GM10266 (cell line): Measurements from ENCODE around the gene SEMA3F.
A peak's percentile ranks its signal among the peaks of the same experiment; 100 is the strongest.

Experiments used
- DNase-seq: peaks from one replicate; pipeline ENCODE4 v3.0.0; 2012; ENCODE audit errors: extremely low spot score
- CTCF ChIP-seq: IDR thresholded peaks from 2 replicates; pipeline ENCODE4 v1.5.1; 2012; ENCODE audit warnings: mild to moderate bottlenecking, low read depth; ENCODE audit not compliant: control insufficient read depth, insufficient read depth; ENCODE audit errors: missing control alignments

SEMA3F gene

GRCh38 chr3:50236484-50237132 is 81.5 kb downstream of the SEMA3F start:
- no peak for DNase-seq
- TF ChIP-seq CTCF = no peak

GRCh38 chr3:50237133-50237651 is 82.1 kb downstream of the SEMA3F start:
- no peak for TF ChIP-seq CTCF

GRCh38 chr3:50237754-50238548 is 82.8 kb downstream of the SEMA3F start:
- TF ChIP-seq CTCF = no peak

More at GRCh38 chr3:50237133-50237651, 82.1 kb downstream of the SEMA3F start:
- no peak for DNase-seq

GRCh38 chr3:50238549-50239026 is 83.5 kb downstream of the SEMA3F start:
- DNase-seq = no peak
- no peak for TF ChIP-seq CTCF

More at GRCh38 chr3:50237754-50238548, 82.8 kb downstream of the SEMA3F start:
- peak; percentile 89 for DNase-seq
